ENCODE results near the gene TSPAN15.

- TF ChIP-seq EZH2 (IDR thresholded peaks at IDR 0.05; ENCODE audit: low read length) = no peak
- TF ChIP-seq, protein P1, sequence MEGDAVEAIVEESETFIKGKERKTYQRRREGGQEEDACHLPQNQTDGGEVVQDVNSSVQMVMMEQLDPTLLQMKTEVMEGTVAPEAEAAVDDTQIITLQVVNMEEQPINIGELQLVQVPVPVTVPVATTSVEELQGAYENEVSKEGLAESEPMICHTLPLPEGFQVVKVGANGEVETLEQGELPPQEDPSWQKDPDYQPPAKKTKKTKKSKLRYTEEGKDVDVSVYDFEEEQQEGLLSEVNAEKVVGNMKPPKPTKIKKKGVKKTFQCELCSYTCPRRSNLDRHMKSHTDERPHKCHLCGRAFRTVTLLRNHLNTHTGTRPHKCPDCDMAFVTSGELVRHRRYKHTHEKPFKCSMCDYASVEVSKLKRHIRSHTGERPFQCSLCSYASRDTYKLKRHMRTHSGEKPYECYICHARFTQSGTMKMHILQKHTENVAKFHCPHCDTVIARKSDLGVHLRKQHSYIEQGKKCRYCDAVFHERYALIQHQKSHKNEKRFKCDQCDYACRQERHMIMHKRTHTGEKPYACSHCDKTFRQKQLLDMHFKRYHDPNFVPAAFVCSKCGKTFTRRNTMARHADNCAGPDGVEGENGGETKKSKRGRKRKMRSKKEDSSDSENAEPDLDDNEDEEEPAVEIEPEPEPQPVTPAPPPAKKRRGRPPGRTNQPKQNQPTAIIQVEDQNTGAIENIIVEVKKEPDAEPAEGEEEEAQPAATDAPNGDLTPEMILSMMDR (optimal IDR thresholded peaks at IDR 0.05 in 1 of 3, IDR thresholded peaks at IDR 0.05 in 1 of 3, conservative IDR thresholded peaks at IDR 0.05 in 1 of 3; ENCODE audit: extremely low read depth in 1 of 3, insufficient read depth in 2 of 3, low read length in 3 of 3) = no peak
These were observed 6.5 kb downstream of the TSPAN15 start for GRCh38 chr10:69457771-69458237.
